ENCODE results near the gene BATF3. TPM values are rescaled to one million over a fixed set of nuclear protein-coding genes. Genes with fewer than 3 reads are reported as not detected.
"Not testable (repeated sequence)": the region's sequence is repeated elsewhere in the genome, so short reads cannot be mapped to it uniquely, and the experiment has no call there.

Gene BATF3
- total RNA-seq, 4 donors from 2014 or later = 0.74 to 2.1 (median 0.84) TPM; not detected in 1

- TF ChIP-seq CTCF (IDR thresholded peaks at IDR 0.05) (no peak), POLR2A (IDR thresholded peaks at IDR 0.05) (no peak)
- H3K4me3 ChIP-seq (ENCODE audit: low read depth, poor library complexity, severe bottlenecking) = no peak overlapping the region
- intact Hi-C loops (cut with DNase I; ENCODE audit: low total_unique reads) = no loop called here
- DNase-seq (ENCODE audit: low spot score in 2 of 2) = no peak
- 85 to 88% methylated on average over 5 of the region's 5 CpGs for WGBS, 2 donors
Observed at GRCh38 chr1:212713465-212714136, 14.0 kb upstream of the BATF3 start.

- TF ChIP-seq CTCF (IDR thresholded peaks at IDR 0.05) = no peak
- no peak for TF ChIP-seq POLR2A (IDR thresholded peaks at IDR 0.05)
- WGBS, 2 donors = 74 to 75% methylated on average over 4 of the region's 4 CpGs
Observed at GRCh38 chr1:212712451-212713303, 13.0 kb upstream of the BATF3 start.

GRCh38 chr1:212711974-212712373 lies 12.3 kb upstream of the BATF3 start:
- DNase-seq (ENCODE audit: low spot score in 2 of 2); intact Hi-C loops (cut with DNase I; ENCODE audit: low total_unique reads); H3K4me3 ChIP-seq (ENCODE audit: low read depth, poor library complexity, severe bottlenecking): not testable (repeated sequence)
- 93 to 94% methylated on average over 8 of the region's 8 CpGs for WGBS, 2 donors

More at GRCh38 chr1:212712451-212713303, 13.0 kb upstream of the BATF3 start:
- no peak for DNase-seq (ENCODE audit: low spot score in 2 of 2)
- intact Hi-C loops (cut with DNase I; ENCODE audit: low total_unique reads) = no loop called here
- no peak overlapping the region for H3K4me3 ChIP-seq (ENCODE audit: low read depth, poor library complexity, severe bottlenecking)

GRCh38 chr1:212710566-212710965 lies 10.9 kb upstream of the BATF3 start:
- no peak for TF ChIP-seq POLR2A (IDR thresholded peaks at IDR 0.05)
- no peak for TF ChIP-seq CTCF (IDR thresholded peaks at IDR 0.05)
- WGBS, 2 donors = 77 to 78% methylated on average over 6 of the region's 6 CpGs
- H3K4me3 ChIP-seq (ENCODE audit: low read depth, poor library complexity, severe bottlenecking) = no peak overlapping the region
- intact Hi-C loops (cut with DNase I; ENCODE audit: low total_unique reads) = no loop called here
- no peak for DNase-seq (ENCODE audit: low spot score in 2 of 2)

- no peak overlapping the region for H3K4me3 ChIP-seq (ENCODE audit: low read depth, poor library complexity, severe bottlenecking)
- no peak for DNase-seq (ENCODE audit: low spot score in 2 of 2)
- WGBS, 2 donors = 77 to 88% methylated on average over 9 of the region's 9 CpGs
- intact Hi-C loops (cut with DNase I; ENCODE audit: low total_unique reads) = no loop called here
- TF ChIP-seq POLR2A (IDR thresholded peaks at IDR 0.05) (no peak), CTCF (IDR thresholded peaks at IDR 0.05) (no peak)
Observed at GRCh38 chr1:212703991-212704564, 4.4 kb upstream of the BATF3 start.

GRCh38 chr1:212702672-212703071 lies 3.0 kb upstream of the BATF3 start:
- 51 to 54% methylated on average over 1 of the region's 1 CpG for WGBS, 2 donors
- no peak for DNase-seq (ENCODE audit: low spot score in 2 of 2)
- no peak for TF ChIP-seq CTCF (IDR thresholded peaks at IDR 0.05)
- TF ChIP-seq POLR2A (IDR thresholded peaks at IDR 0.05) = no peak
- no peak overlapping the region for H3K4me3 ChIP-seq (ENCODE audit: low read depth, poor library complexity, severe bottlenecking)
- intact Hi-C loops (cut with DNase I; ENCODE audit: low total_unique reads) = no loop called here
